AG20443 (cell line): ENCODE results near the gene XAB2.

ENCODE experiments used
- DNase-seq: peaks from one replicate; pipeline ENCODE4 v3.0.0; 2012; ENCODE audit warnings: low spot score, mixed read lengths

XAB2 gene

DNA sequence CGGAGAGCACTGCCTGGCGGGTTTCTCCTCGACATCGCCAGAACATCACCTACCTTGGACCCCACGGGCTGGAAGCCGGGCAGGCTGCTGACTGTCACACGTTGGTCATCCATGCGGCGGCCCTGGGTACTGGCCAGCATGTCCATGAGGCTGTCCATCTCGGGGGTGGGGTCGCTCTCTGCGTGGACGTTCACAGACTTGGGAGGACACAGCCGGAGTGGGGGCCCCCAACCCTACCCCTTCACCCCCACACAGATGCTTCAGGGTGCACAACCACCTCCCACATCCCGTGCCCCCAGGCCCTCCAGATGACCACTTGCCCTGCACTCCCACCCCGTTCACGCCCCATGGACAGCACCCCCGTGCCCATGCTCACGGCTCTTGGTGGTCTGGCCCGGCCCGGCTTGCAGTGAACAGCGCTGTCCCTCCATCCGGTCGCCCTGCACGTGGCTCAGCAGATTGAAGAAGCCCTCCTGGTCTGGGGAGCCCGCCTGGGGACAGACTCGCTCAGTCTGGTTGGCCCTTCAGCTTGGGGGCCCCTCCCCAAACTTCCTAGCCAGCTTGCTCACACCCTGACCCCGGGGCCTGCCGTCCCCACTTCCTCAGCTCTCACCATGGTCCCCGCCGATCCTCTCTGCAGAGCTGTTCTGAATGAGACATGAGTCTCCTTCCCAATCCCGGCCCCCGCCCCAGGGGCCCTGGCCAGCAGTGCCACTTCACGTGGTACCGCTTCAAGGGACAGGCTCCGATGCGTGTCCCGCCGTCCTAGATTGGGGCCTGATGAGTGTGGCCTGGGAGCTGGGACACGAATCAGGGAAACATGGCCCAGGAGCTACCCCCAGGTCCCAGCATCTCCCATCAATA is 3.2 kb upstream of the XAB2 start:
- no peak for DNase-seq

DNA sequence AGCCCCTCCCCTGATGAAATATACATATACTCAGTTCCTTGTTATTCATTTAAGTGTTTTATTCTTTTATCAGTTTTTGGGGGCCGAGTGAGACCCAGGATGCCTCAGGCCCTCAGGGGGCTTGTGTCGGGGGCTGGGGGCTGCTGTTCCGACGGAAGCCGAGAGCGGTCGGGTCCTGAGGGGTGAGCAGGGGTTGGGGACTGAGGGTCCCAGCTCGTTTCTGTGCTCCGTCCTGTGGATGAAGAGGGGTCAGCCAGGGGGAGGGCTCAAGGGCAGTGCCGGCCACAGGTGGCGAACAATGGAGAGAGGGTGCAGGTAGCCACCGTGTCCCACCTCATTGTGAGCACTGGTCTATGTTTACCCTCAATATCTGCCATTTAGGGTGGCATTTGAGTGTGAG is 2.2 kb upstream of the XAB2 start:
- no peak for DNase-seq

DNA sequence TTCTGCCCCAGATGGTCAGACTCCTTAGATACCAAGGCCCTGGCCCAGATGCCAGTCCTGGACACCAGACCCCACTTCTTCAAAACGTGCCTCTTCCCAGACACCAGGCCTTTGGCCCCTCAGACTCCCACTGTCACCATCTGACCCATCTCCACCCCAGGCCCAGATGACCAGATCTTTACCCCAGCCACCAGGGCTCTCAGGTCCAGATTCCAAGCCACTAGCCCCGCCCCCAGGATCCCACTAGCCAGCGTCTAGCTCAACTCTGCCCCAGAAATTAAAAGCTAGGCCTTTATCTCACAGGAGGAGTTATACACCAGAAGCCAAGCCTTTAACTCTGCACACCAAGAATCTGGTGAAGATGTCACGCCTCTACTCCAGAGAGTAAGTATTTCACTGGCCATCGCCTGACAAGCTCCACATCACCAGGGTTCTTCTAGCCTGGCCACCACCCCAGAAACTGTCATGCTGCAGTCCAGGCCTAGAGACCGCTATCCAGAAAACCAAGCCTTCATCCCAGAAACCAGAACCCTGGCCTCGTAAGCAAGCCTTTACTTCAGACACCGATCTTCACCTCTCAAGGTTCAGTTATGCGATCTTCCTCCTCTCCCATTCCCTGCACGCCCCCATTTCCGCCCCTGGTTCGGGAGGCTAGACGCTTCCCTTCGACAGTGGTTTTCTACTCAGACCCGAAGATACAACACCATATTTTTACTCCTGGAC is 595 bp downstream of the XAB2 start:
- no peak for DNase-seq

DNA sequence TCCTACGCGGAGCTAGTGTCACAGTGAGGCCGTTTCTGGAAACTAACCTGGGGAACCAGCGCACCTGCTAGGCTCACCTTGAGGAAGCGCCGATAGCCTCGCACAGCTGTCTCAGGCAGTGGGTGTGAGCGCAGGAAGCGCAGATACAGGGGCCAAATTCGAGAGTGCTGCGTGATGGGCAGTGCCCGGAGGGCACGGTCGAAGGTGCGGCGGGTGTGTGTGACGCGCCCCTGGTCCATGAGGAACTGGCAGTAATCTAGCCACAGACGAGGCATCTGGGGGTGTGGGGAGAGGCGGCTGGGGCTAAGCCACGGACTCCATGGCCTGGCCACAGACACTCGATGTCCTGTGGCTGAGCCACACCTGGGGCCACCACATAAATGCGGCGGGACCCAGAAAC is 2.2 kb downstream of the XAB2 start:
- no peak for DNase-seq

DNA sequence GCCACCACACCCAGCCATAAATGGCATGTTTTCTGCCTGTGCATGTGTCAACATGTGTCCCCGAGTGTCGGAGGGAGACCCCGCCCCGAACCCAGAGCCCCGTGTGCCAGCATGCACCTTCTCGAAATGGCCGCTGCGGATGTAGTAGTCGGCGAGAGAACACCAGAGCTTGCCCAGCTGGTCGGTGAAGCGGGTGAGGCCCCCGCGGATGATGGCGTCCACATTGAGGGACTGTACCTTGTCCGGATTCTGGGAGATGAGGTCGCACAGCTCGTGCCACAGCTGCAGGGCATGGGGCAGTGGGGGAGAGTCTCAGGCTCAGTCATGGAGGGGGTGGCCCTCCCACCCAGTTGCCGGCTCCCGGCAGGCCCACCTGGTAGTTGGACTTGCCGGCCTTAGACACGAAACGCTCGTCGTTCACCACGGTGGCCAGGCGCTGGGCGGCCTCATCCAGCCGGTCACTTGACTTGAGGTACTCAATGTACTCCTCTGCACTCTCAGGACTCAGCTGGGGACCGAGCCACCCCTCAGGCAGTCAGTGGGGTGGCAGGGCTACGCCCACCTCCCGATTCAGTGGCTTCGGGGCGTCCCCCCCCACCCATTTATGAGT is 3.5 kb downstream of the XAB2 start:
- DNase-seq = no peak

DNA sequence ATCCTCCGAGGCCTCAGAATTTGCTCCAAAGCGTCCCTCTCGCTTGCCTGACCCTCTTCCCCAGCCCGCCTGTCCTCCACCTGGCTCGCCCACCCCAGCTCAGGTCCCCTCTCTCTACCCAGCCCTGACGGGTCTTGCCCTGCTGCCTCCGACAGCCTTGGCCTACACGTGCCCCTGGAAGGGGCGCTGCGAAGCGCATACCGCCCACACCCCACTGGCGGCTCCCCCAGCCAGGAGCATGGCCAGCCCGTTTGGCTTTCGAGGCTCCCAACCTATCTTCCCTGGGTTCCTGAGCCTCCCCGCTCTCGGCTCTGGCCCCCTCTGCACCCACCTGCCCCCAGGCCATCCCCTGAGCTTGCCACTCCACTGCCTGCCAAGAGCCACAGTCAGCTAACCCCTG is 4.5 kb downstream of the XAB2 start:
- no peak for DNase-seq

DNA sequence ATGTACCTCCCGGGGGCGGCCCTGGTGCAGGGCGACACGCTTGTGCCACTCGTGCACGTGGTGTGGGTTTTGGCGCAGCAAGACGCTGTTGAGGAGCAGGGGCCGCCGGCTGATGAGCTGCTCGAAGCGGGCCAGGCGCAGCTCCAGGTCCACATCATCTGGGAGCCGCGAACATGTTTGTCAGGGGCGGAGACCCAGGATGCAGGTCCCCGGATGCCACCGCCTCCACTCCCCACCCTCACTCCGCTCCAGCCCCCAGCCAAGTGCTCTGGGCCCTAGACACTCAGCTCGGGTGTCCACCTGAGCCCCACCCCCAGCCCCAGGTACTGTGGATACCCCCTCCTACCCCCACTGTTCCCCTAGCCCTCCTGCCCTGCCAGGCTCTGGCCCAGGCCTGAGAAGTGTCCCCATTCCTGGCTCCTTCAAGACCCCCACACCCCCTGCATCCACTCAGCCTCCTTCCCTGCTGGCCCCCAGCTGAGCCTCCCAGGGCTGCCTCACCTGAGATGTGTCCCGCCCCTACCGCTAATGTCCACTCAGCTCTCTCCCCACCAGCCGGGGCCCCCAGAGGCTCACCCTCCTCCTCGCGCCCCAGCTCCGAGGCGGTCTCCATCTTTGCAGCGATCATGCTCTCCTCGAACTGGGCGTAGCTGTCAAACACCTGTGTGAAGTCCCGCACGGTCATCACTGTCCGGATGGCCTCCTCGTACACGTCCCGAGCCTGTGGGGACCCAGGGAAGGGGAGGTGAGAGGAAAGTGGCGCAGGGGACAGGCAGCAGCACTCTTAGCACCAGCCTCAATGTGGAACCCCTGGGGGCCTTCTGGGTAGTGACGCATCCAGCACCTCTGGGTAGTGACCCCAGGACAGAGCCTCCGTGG is 5.4 kb downstream of the XAB2 start:
- DNase-seq = no peak

DNA sequence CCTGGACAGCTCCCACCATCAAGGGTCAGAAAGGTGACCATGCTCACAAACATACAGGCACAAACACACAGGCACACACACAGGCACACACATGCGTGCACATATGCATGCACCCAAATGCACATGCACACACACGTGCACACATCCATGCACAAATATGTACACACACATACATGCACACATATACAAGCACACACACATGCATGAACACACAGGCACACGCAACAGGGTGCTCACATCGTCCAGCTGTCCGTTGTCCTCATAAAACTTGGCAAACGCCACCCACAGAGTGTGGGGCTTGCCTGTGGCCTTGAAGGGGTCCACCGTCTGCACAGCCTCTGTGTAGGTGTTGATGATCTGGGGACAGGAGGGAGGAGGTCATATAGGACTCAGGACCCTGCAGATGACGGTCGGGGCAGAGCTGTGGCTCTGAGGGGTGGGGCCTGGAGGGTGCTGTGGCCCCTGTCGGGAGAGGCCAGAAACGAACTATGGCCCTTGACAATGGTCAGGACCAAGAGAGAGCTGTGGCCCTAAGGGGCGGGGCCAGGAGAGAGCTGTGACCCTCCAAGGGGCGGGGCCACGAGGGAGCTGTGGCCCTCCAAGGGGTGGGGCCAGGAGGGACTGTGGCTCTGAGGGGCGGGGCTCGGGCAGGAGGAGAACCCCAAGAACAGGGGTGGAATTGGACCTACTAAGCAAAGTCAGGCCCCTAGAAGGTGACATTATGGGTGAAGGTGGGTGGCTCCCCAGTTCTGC is 6.2 kb downstream of the XAB2 start:
- DNase-seq = no peak

DNA sequence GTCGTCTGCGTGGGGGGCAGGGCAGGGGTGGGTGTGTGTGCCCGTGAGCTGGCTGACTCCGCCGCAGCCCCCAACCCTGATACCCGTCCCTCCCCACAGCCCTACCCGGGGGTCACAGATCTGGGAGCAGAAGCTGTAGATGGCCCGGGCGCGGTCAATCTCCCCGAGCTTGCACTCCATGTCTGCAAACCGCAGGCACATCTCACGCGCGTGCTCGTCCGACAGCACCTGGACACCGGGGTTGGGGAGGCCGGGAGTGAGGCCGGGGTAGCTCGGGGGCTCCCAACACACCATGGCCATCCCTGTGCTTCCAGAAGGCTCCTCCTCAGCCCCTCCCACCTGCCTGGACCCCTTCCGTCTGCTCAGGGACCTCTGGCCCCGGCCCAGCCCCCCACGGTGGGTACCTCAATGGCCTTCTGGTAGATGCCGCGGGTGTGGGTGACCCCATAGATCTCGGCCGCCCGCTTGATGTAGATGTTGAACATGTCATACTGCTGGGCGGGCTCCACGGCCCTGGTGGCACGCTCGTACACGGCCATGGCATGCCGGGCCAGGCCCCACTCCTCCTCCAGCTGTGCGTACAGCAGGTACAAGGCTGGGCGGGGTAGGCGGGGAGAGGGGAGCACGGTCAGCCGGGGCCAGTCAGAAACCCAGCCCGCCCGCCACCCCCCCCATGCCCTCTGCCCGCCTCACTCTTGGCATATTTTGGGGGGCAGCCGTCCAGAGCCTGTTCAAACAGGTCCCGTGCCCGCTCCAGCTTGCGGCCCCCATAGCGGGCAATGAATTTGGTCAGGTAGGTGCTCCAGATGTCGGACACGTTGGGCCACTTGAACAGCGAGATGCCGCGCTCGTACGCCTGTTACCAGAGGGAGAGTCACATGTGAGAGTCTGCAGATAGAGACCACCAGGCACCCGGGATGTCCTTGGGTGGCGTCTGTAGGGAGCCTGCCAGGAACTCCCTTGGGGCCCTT is 8.6 kb downstream of the XAB2 start:
- DNase-seq = no peak

DNA sequence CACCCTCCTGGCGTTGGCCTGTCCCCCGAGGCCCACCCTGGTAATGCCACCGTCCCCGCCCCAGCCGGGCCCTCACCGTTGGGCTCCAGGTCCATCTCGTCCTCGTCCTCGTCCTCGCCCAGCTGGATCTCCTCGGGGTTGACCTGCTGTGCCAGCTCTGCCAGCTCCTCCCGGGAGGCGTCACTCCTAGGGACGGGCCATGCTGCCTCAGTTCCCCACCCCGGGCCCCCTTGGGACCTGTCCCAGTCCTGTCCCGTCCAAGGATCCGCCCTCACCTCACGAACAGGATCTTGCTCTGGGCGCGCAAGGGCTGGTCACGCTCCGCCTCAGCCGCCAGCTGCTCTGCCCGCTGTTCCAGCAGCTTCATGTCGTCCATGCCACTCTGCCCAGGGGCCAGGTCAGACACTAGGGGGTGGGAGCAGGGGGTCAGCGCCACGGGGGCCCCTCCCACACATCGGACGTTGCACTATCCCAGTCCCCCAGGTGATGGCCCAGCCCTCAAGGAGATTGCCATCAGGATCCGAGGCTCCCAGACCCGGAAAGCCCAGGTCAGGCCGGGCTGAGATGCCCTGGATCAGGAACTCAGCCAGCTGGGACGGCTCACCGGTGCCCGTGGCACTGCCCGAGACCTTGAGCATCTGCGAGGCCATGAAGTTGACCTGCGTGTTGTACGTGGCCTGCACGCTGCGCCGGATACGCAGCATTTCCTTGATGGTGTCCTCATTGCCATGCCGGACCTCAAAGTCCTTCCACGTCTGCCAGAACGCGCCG is 9.5 kb downstream of the XAB2 start:
- DNase-seq = no peak

DNA sequence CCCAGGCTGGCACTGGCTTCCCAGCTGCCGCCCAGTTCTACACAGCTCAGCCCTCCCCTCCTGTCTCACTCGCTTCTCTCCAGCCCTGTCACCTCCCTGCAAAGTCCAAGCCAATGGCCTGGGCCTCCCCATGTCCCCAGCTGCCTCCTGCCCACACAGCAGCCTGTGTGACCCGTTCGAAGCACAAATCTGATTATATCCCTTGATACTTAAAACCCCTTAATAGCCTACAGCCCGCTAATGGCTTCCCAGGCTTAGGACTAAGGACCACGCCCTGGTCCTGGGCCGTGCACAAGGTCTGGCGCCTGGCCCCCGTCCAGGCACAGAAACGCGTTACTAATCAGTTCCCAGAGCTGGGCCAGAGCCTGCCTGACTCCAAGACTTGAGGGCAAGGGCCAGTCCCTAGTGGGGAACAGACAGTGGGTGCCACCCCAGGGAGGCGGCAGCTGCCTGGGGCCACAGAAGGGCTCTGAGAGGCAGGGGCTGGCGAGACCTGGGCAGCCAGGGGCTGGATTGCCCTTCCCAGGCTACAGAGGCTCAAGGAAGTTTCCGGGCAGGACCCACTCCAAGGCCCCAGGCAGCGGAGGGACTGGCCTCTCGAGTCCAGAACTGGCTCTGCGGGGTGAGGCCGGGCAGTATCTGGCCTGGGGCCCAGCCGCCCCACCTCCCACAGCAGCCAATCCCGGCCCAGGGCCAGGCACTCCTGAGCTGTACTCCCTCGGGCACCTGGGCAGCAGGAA is 10.4 kb downstream of the XAB2 start:
- no peak for DNase-seq

DNA sequence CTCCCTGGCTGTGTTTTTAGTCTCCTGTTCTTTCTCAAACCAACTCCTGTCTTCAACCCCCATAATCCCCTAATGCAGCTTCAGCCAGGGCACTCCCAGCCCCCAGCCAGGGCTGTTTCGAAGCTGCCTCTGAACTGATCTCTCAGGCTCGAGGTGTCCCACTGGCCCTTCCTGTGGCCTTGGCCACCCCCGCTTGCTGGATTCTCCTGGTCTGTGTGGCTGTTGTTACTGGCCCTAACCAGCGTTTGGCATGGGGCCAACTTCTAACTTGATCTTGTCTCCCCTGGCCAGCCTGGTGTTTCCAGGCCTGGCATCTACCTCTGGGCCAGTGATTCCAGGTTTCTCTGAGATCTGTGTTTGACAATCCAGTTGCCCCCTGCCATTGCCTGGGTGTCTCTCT is 11.0 kb downstream of the XAB2 start:
- DNase-seq = no peak

DNA sequence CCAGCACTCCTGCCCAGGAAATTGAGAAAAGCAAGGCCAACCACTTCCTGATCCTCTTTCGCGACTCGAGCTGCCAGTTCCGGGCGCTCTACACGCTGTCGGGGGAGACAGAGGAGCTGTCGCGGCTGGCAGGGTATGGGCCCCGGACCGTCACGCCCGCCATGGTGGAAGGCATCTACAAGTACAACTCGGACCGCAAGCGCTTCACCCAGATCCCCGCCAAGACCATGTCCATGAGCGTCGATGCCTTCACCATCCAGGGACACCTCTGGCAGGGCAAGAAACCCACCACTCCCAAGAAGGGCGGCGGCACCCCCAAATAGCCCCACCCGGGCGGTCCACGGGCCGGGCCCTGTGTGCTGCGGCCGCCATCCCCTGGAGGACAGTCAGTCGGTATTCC is 11.6 kb downstream of the XAB2 start:
- no peak for DNase-seq

DNA sequence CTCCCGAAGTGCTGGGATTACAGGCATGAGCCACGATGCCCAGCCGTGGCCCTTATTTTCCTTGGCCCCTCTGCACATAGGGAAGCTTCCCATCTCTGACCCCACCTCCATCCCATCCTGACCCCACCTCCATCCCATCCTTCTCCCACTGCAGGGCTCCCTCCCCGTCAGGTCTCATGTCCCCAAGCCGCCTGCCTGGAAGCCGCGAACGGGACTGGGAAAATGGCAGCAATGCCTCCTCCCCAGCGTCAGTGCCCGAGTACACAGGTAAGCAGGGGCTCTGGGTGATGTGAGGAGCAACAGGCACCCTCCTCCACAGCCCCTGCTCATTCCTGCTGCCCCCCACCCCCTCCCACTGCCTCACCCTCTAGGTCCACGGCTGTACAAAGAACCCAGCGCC is 12.2 kb downstream of the XAB2 start:
- no peak for DNase-seq

DNA sequence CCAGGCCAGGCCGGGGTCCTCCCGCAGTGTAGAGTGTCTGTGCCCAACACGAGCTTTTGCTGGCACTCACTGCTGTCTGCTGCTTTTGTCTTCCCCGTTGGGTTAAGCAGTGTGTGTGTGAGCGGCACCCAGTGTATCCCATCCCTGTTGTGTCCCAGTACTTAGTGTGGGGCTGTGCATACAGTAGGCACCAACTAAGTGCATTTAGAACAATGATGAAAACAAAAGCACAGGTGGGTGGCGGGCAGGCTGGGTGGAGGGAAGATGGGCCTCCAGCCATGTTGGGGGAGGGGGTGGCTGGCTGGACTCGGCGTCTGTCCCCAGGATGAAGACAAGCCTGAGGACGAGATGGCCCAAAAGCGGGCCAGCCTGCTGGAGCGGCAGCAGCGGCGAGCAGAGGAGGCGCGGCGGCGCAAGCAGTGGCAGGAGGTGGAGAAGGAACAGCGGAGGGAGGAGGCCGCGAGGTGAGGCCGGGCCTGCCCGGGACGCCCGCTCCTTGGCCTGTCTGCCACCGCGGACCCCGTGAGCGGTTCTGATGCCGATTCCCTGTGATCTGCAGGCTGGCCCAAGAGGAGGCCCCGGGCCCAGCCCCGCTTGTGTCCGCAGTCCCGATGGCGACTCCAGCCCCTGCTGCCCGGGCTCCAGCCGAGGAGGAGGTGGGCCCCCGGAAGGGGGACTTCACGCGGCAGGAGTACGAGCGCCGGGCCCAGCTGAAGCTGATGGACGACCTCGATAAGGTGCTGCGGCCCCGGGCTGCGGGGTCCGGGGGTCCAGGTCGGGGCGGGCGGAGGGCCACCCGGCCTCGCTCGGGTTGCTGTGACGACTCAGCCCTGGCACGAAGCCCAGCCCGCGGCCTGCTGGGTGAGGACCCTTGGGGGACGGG is 14.2 kb downstream of the XAB2 start:
- no peak for DNase-seq

DNA sequence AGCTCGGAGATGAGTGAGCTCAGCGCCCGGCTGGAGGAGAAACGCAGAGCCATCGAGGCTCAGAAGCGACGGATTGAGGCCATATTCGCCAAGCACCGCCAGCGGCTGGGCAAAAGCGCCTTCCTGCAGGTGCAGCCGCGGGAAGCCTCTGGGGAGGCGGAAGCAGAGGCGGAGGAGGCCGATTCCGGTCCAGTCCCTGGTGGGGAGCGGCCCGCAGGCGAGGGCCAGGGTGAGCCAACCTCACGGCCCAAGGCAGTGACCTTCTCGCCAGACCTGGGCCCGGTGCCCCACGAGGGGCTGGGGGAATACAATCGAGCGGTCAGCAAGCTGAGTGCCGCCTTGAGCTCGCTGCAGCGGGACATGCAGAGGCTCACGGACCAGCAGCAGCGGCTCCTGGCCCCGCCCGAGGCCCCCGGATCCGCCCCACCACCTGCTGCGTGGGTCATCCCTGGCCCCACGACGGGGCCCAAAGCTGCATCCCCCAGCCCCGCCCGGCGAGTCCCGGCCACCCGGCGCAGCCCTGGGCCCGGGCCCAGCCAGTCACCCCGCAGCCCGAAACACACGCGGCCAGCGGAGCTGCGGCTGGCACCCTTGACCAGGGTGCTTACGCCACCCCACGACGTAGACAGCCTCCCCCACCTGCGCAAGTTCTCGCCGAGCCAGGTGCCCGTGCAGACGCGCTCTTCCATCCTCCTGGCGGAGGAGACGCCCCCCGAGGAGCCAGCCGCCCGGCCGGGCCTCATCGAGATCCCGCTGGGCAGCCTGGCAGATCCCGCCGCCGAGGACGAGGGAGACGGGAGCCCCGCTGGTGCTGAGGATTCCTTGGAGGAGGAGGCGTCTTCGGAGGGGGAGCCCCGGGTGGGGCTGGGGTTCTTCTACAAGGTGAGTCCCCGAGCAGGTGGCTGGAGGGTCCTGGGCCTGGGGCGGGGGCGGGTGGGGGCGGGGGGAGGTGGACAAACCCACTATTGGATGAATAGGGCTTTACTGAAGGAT is 16.8 kb downstream of the XAB2 start:
- no peak for DNase-seq
